ENCODE results near the gene CRISP2.

CRISP2 gene

GRCh38 chr6:49653438-49653837, 59.9 kb downstream of the CRISP2 start:
- DNase-seq = no peak

- DNase-seq = no peak
Measured at GRCh38 chr6:49651239-49651638, 62.1 kb downstream of the CRISP2 start.

GRCh38 chr6:49649988-49650387, 63.4 kb downstream of the CRISP2 start:
- no peak for DNase-seq

- no peak for DNase-seq
Measured at GRCh38 chr6:49648036-49648435, 65.3 kb downstream of the CRISP2 start.

- no peak for DNase-seq
Measured at GRCh38 chr6:49647476-49647875, 65.9 kb downstream of the CRISP2 start.

- no peak for DNase-seq
Measured at GRCh38 chr6:49646942-49647341, 66.4 kb downstream of the CRISP2 start.

GRCh38 chr6:49646130-49646824, 67.1 kb downstream of the CRISP2 start:
- DNase-seq = no peak

GRCh38 chr6:49645139-49645538, 68.2 kb downstream of the CRISP2 start:
- no peak for DNase-seq

Data from NCI-H524 treated with DMSO at 0.1 percent for 48 hours (cell line).